Pancreas (tissue), 10 donors: Measurements from ENCODE around the gene SMOC1. TPM values are rescaled to one million over a fixed set of nuclear protein-coding genes. Genes with fewer than 3 reads are reported as not detected.

Experiments
- ATAC-seq, 4 donors: fragments of 200-7000 bp; cut with Tn5 transposase; one replicate each; pipeline versions ENCODE4 v1.8.0 to v1.9.1; 2020; ENCODE audit warnings: mild to moderate bottlenecking in 4 of 4, moderate library complexity in 4 of 4
- DNase-seq, 6 donors: peaks; one replicate each; pipeline ENCODE4 v3.0.0-alpha.2; 2020
- FAIRE-seq: peaks from 2 replicates; lab custom pipeline; 2012; peaks lifted over from hg19 to GRCh38; lab: Jason Lieb, UNC
- H3K27ac ChIP-seq, 4 donors: fragments of 200-600 bp; sonication (generic); 1 replicate in 3 of 4; 2 replicates in 1 of 4; pipeline versions ENCODE4 v1.5.0 to v1.8.0; 2020
- H3K27me3 ChIP-seq, 4 donors: fragments of 200-600 bp; one replicate each; pipeline ENCODE4 v1.8.0; 2021
- H3K36me3 ChIP-seq, 3 donors: fragments of 200-600 bp; sonication (generic) in 1 of 3; one replicate each; pipeline versions ENCODE4 v1.5.0 to v1.8.0; 2020 to 2021
- H3K4me1 ChIP-seq, 3 donors: fragments of 200-600 bp; one replicate each; pipeline ENCODE4 v1.8.0; 2021
- H3K4me3 ChIP-seq, 4 donors: fragments of 200-600 bp; sonication (generic) in 2 of 4; one replicate each; pipeline versions ENCODE4 v1.5.0 to v1.8.0; 2020 to 2021
- H3K9me3 ChIP-seq, 4 donors: fragments of 200-600 bp; one replicate each; pipeline ENCODE4 v1.8.0; 2021
- CTCF ChIP-seq, 4 donors: fragments of 200-600 bp; sonication (generic) in 3 of 4; IDR thresholded peaks; one replicate each; pipeline versions ENCODE4 v1.5.0 to v1.8.0; 2021; ENCODE audit warnings: antibody characterized with exemption in 4 of 4
- WGBS, 2 donors: extraction: QIAGEN DNeasy Blood & Tissue Kit; methylation state at CpG; one replicate each; pipeline ENCODE4 v1.1.7; 2013; 5-methylcytosine and 5-hydroxymethylcytosine counted together
- intact Hi-C, 3 donors: fragments of 100-400 bp; cut with DNase I; formaldehyde crosslinking; loops; one replicate each; pipeline versions ENCODE4 v1.11.1 to v1.14.2; 2022
- polyA plus RNA-seq, 2 donors: library from polyadenylated mRNA; stranded (reverse); fragments of 200-250 nt; gene quantifications; one replicate each; pipeline ENCODE4 v1.2.3, GENCODE V29; 2013
- total RNA-seq, 6 donors: library from RNA; stranded (reverse); fragmentation: NEBNext Ultra II Directional in 4 of 6; extraction: Animal tissue kit (Norgen Biotek cat#: 25700) in 4 of 6; gene quantifications; one replicate each; pipeline versions ENCODE4 v1.2.1 to v1.2.4, GENCODE V29; 2021 to 2023
- donor health status: healthy with polysubstance abuse.
- donor health status: DM: no; HTN: no; CAD: no; lungs with moderate emphysema.
- donor health status: DM: no; HTN: no; CAD: no.
- donor health status: control.
- donor health status: control.
- donor health status: Bipolar disorder and iron deficiency.
- donor health status: DM: yes; HTN: yes; CAD: no.
- donor health status: DM: no; HTN: no; CAD: no.
- donor health status: DM: no; HTN: no; CAD: no.
- donor health status: DM: yes; HTN: yes; CAD: no.

Gene SMOC1
- total and polyA plus RNA-seq, 8 donors = 2.2 to 55.7 (median 6.3) TPM

- no peaks in the 10 kb centered on the region for H3K9me3 ChIP-seq
- no peak for DNase-seq
- no peak for FAIRE-seq
- TF ChIP-seq CTCF (IDR thresholded peaks at IDR 0.05) = no peak
- WGBS, 2 donors = 80 to 88% methylated on average over 5 of the region's 5 CpGs
- intact Hi-C loops = no loop called here
- no peak for ATAC-seq
- H3K36me3 ChIP-seq = no peaks in the 10 kb centered on the region
- no peaks in the 10 kb centered on the region for H3K4me1 ChIP-seq
- no peaks in the 10 kb centered on the region for H3K27me3 ChIP-seq
- no peak overlapping the region for H3K27ac ChIP-seq
- no peak overlapping the region for H3K4me3 ChIP-seq
Measured at GRCh38 chr14:69924201-69924600, 45.0 kb downstream of the SMOC1 start.

- Histone ChIP-seq H3K4me3 (no peak overlapping the region), H3K36me3 (no peaks in the 10 kb centered on the region), H3K9me3 (no peaks in the 10 kb centered on the region), H3K27ac (no peak overlapping the region), H3K27me3 (no peaks in the 10 kb centered on the region), H3K4me1 (no peaks in the 10 kb centered on the region)
- ATAC-seq (no peak), FAIRE-seq (no peak), DNase-seq (no peak)
- TF ChIP-seq CTCF (IDR thresholded peaks at IDR 0.05) = no peak
- intact Hi-C loops = no loop called here
- 78 to 83% methylated on average over 6 of the region's 6 CpGs for WGBS, 2 donors
Measured at GRCh38 chr14:69928111-69928523, 48.9 kb downstream of the SMOC1 start.

GRCh38 chr14:69930780-69931379 lies 51.7 kb downstream of the SMOC1 start:
- ATAC-seq (no peak), FAIRE-seq (no peak), DNase-seq (no peak)
- H3K27ac ChIP-seq = no peak overlapping the region
- no peak for TF ChIP-seq CTCF (IDR thresholded peaks at IDR 0.05)
- no peaks in the 10 kb centered on the region for H3K36me3 ChIP-seq
- no peaks in the 10 kb centered on the region for H3K4me1 ChIP-seq
- no peaks in the 10 kb centered on the region for H3K27me3 ChIP-seq
- no peaks in the 10 kb centered on the region for H3K9me3 ChIP-seq
- intact Hi-C loops = no loop called here
- H3K4me3 ChIP-seq = no peak overlapping the region
- 84 to 87% methylated on average over 11 of the region's 11 CpGs for WGBS, 2 donors

GRCh38 chr14:69931960-69932359 lies 52.7 kb downstream of the SMOC1 start:
- DNase-seq (no peak), ATAC-seq (no peak), FAIRE-seq (no peak)
- no peak for TF ChIP-seq CTCF (IDR thresholded peaks at IDR 0.05)
- Histone ChIP-seq H3K4me3 (no peak overlapping the region), H3K27ac (no peak overlapping the region), H3K4me1 (peaks cover 0 to 1% (median 0%) of the 10 kb centered on the region in 3 donors), H3K27me3 (no peaks in the 10 kb centered on the region), H3K36me3 (no peaks in the 10 kb centered on the region), H3K9me3 (no peaks in the 10 kb centered on the region)
- 69 to 73% methylated on average over 12 of the region's 12 CpGs for WGBS, 2 donors
- intact Hi-C loops = no loop called here

- FAIRE-seq (no peak), ATAC-seq (no peak), DNase-seq (no peak)
- no peak overlapping the region for H3K27ac ChIP-seq
- H3K27me3 ChIP-seq = no peaks in the 10 kb centered on the region
- TF ChIP-seq CTCF (IDR thresholded peaks at IDR 0.05) = no peak
- peaks cover 0 to 5% (median 2%) of the 10 kb centered on the region in 3 donors for H3K4me1 ChIP-seq
- no peaks in the 10 kb centered on the region for H3K36me3 ChIP-seq
- intact Hi-C loops = no loop called here
- 67 to 92% methylated on average over 10 of the region's 10 CpGs for WGBS, 2 donors
- H3K4me3 ChIP-seq = no peak overlapping the region
- no peaks in the 10 kb centered on the region for H3K9me3 ChIP-seq
Measured at GRCh38 chr14:69932391-69932790, 53.2 kb downstream of the SMOC1 start.
